Keratinocyte (primary cell): ENCODE measurements around the gene MLLT6. TPM values are rescaled to one million over a fixed set of nuclear protein-coding genes. Genes with fewer than 3 reads are reported as not detected.
"Not testable (repeated sequence)": the region's sequence is repeated elsewhere in the genome, so short reads cannot be mapped to it uniquely, and the experiment has no call there.

ENCODE experiments used
- DNase-seq: peaks from one replicate; pipeline ENCODE4 v3.0.0-alpha.2; 2011; ENCODE audit warnings: low read depth, missing footprints, low spot score
- FAIRE-seq: peaks from 2 replicates; lab custom pipeline; 2011; peaks lifted over from hg19 to GRCh38; lab: Jason Lieb, UNC
- H2AFZ ChIP-seq: 2 replicates; pipeline ENCODE4 v1.6.0; 2012; ENCODE audit warnings: low read length, control low read depth, inconsistent platforms; ENCODE audit not compliant: control insufficient read depth
- H3K27ac ChIP-seq: 2 replicates; pipeline ENCODE4 v1.5.1; 2011; ENCODE audit warnings: low read length; ENCODE audit not compliant: control insufficient read depth, insufficient read depth
- H3K27me3 ChIP-seq: 3 replicates; pipeline ENCODE4 v1.6.0; 2011; ENCODE audit warnings: low read length; ENCODE audit not compliant: control insufficient read depth, insufficient read depth; ENCODE audit errors: extremely low read depth
- H3K36me3 ChIP-seq, 2 experiments: 2 replicates in 1 of 2; 3 replicates in 1 of 2; pipeline ENCODE4 v1.5.1; 2011; ENCODE audit warnings: low read length in 2 of 2, mild to moderate bottlenecking in 1 of 2; ENCODE audit not compliant: control insufficient read depth in 2 of 2, insufficient read depth in 2 of 2; ENCODE audit errors: extremely low read depth in 1 of 2
- H3K4me1 ChIP-seq: 3 replicates; pipeline ENCODE4 v1.5.1; 2011; ENCODE audit warnings: low read length; ENCODE audit not compliant: control insufficient read depth, insufficient read depth; ENCODE audit errors: extremely low read depth
- H3K4me2 ChIP-seq: 3 replicates; pipeline ENCODE4 v1.6.0; 2011; ENCODE audit warnings: low read depth, low read length; ENCODE audit not compliant: control insufficient read depth, insufficient read depth; ENCODE audit errors: extremely low read depth
- H3K4me3 ChIP-seq, 3 experiments: fragments of 200-600 bp in 1 of 3; sonication (generic) in 1 of 3; 2 replicates in 2 of 3; 3 replicates in 1 of 3; pipeline ENCODE4 v1.5.1; 2011 to 2016; ENCODE audit warnings: low read length in 3 of 3, mild to moderate bottlenecking in 3 of 3, control low read depth in 2 of 3, inconsistent platforms in 1 of 3, low read depth in 1 of 3, mixed read lengths in 1 of 3, mixed run types in 1 of 3, moderate library complexity in 1 of 3; ENCODE audit not compliant: control insufficient read depth in 2 of 3, insufficient read depth in 2 of 3; ENCODE audit errors: extremely low read depth in 1 of 3
- H3K79me2 ChIP-seq: 2 replicates; pipeline ENCODE4 v1.6.0; 2012; ENCODE audit warnings: low read length; ENCODE audit not compliant: control insufficient read depth, insufficient read depth
- H3K9ac ChIP-seq: 3 replicates; pipeline ENCODE4 v1.6.0; 2011; ENCODE audit warnings: low read length; ENCODE audit not compliant: control insufficient read depth, insufficient read depth; ENCODE audit errors: extremely low read depth
- H3K9me1 ChIP-seq: 3 replicates; pipeline ENCODE4 v1.6.0; 2011; ENCODE audit warnings: low read length; ENCODE audit not compliant: control insufficient read depth, insufficient read depth; ENCODE audit errors: extremely low read depth
- H3K9me3 ChIP-seq: 2 replicates; pipeline ENCODE4 v1.5.1; 2012; ENCODE audit warnings: low read depth, low read length; ENCODE audit not compliant: control insufficient read depth
- H4K20me1 ChIP-seq: 3 replicates; pipeline ENCODE4 v1.6.0; 2011; ENCODE audit warnings: low read length; ENCODE audit not compliant: control insufficient read depth, insufficient read depth; ENCODE audit errors: extremely low read depth
- CTCF ChIP-seq, 3 experiments: IDR thresholded peaks in 1 of 3; conservative IDR thresholded peaks in 1 of 3; optimal IDR thresholded peaks in 1 of 3; 2 replicates in 2 of 3; 3 replicates in 1 of 3; pipeline versions ENCODE3 to v1.5.1; 2011; ENCODE audit warnings: low read length in 3 of 3, mild to moderate bottlenecking in 3 of 3, moderate library complexity in 2 of 3, control low read depth in 1 of 3, inconsistent platforms in 1 of 3; ENCODE audit not compliant: insufficient read depth in 2 of 3; ENCODE audit errors: extremely low read depth in 1 of 3
- EZH2 ChIP-seq: IDR thresholded peaks from one replicate; pipeline ENCODE4 v1.6.1; 2012; ENCODE audit warnings: inconsistent platforms, mild to moderate bottlenecking, low read length, moderate library complexity
- dilution Hi-C: fragments of 300-500 bp; cut with MboI; formaldehyde crosslinking; loops from one replicate; pipeline ENCODE4 v1.7.0; 2020; ENCODE audit warnings: low sequenced_read_pairs; ENCODE audit not compliant: extremely low pct_ligation_motif_present
- polyA plus RNA-seq, 5 experiments: library from polyadenylated mRNA; depleted of rRNA in 3 of 5; stranded (reverse) in 3 of 5; stranded (forward) in 1 of 5; unstranded in 1 of 5; fragments of >200 nt; gene quantifications; 1 replicate in 1 of 5; 2 replicates in 3 of 5; 3 replicates in 1 of 5; pipeline versions ENCODE4 v1.2.1 to v1.2.3, GENCODE V29; 2011 to 2012; ENCODE audit warnings: missing spikeins in 2 of 5, low read depth in 1 of 5, low replicate concordance in 1 of 5

MLLT6 gene
- polyA plus RNA-seq, 1 donor (not counting 4 experiments of a cell fraction or from before 2014, with no cell fraction given): 17.4 TPM

- Histone ChIP-seq H2AFZ (no peak overlapping the region), H3K27me3 (no peaks in the 10 kb centered on the region), H3K4me3 (no peak overlapping the region), H3K27ac (no peak overlapping the region), H3K79me2 (no peaks in the 10 kb centered on the region), H3K9ac (no peak overlapping the region), H3K9me1 (no peaks in the 10 kb centered on the region), H3K9me3 (no peaks in the 10 kb centered on the region), H3K4me1 (peaks cover 3% of the 10 kb centered on the region), H3K4me2 (no peak overlapping the region), H4K20me1 (no peaks in the 10 kb centered on the region), H3K36me3 (peaks cover 0 to 8% of the 10 kb centered on the region in 2 experiments)
- dilution Hi-C loops: no loop called here
- FAIRE-seq (no peak), DNase-seq (no peak)
- TF ChIP-seq EZH2 (no peak), CTCF (optimal IDR thresholded peaks at IDR 0.05 in 1 of 3, IDR thresholded peaks at IDR 0.05 in 1 of 3, conservative IDR thresholded peaks at IDR 0.05 in 1 of 3; ENCODE audit: extremely low read depth in 1 of 3, insufficient read depth in 2 of 3, low read length in 3 of 3) (no peak)
Observed at GRCh38 chr17:38725066-38725465, 20.0 kb downstream of the MLLT6 start.

GRCh38 chr17:38726145-38726544 lies 21.1 kb downstream of the MLLT6 start:
- H3K9ac ChIP-seq, H3K4me1 ChIP-seq, H2AFZ ChIP-seq, H3K9me1 ChIP-seq, H3K4me3 ChIP-seq, H3K79me2 ChIP-seq, H3K4me2 ChIP-seq, H3K9me3 ChIP-seq, dilution Hi-C loops, FAIRE-seq, DNase-seq, H3K27me3 ChIP-seq, H4K20me1 ChIP-seq, H3K27ac ChIP-seq, H3K36me3 ChIP-seq: not testable (repeated sequence)

- Histone ChIP-seq H3K9me3 (no peaks in the 10 kb centered on the region), H3K79me2 (peaks cover 13% of the 10 kb centered on the region), H4K20me1 (no peaks in the 10 kb centered on the region), H3K27ac (no peak overlapping the region), H3K36me3 (peaks cover 5 to 6% of the 10 kb centered on the region in 2 experiments), H3K9me1 (no peaks in the 10 kb centered on the region), H3K4me3 (no peak overlapping the region), H2AFZ (no peak overlapping the region), H3K4me1 (peaks cover 14% of the 10 kb centered on the region), H3K27me3 (no peaks in the 10 kb centered on the region), H3K4me2 (no peak overlapping the region), H3K9ac (no peak overlapping the region)
- dilution Hi-C loops: no loop called here
- DNase-seq (no peak), FAIRE-seq (no peak)
- TF ChIP-seq EZH2 (no peak), CTCF (optimal IDR thresholded peaks at IDR 0.05 in 1 of 3, IDR thresholded peaks at IDR 0.05 in 1 of 3, conservative IDR thresholded peaks at IDR 0.05 in 1 of 3; ENCODE audit: extremely low read depth in 1 of 3, insufficient read depth in 2 of 3, low read length in 3 of 3) (no peak)
Observed at GRCh38 chr17:38727736-38728135, 22.7 kb downstream of the MLLT6 start.
